ENCODE data around the gene PAXIP1. TPM values are rescaled to one million over a fixed set of nuclear protein-coding genes. Genes with fewer than 3 reads are reported as not detected.

PAXIP1 gene
- total and polyA plus RNA-seq, 7 donors: 4.2 to 13.6 (median 9.2) TPM

DNA sequence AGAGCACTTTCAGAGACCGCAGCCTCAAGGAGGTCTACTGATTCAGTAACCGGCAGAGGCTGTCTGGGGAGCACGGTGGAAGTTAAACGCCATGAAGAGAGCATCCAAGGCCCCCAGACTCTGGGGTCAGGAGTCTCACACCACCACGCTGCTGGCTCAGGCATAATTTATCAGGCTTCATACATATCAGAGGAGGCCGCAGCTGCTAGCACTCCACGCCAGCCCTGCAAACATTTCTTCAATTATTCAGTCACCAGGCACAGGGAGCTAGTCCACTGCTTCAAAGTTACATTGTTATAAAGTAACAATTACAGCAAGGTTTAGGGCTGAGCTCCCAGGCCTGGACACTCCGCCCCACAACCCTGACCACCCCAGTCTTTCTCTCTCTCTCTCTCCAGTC, 97.8 kb downstream of the PAXIP1 start:
- H3K4me3 ChIP-seq: no peak overlapping the region
- H3K36me3 ChIP-seq: no peaks in the 10 kb centered on the region
- DNase-seq: peak; percentile 18
- H3K27me3 ChIP-seq: peaks cover 0 to 23% (median 0%) of the 10 kb centered on the region in 3 donors
- WGBS, 2 donors: 91 to 92% methylated on average over 8 of the region's 8 CpGs
- no peak overlapping the region for H3K27ac ChIP-seq
- H3K9me3 ChIP-seq: no peaks in the 10 kb centered on the region
- H3K4me1 ChIP-seq: no peaks in the 10 kb centered on the region
- TF ChIP-seq POLR2A (IDR thresholded peaks at IDR 0.05): no peak
- TF ChIP-seq POLR2AphosphoS5 (IDR thresholded peaks at IDR 0.05): no peak
- TF ChIP-seq, protein P1, sequence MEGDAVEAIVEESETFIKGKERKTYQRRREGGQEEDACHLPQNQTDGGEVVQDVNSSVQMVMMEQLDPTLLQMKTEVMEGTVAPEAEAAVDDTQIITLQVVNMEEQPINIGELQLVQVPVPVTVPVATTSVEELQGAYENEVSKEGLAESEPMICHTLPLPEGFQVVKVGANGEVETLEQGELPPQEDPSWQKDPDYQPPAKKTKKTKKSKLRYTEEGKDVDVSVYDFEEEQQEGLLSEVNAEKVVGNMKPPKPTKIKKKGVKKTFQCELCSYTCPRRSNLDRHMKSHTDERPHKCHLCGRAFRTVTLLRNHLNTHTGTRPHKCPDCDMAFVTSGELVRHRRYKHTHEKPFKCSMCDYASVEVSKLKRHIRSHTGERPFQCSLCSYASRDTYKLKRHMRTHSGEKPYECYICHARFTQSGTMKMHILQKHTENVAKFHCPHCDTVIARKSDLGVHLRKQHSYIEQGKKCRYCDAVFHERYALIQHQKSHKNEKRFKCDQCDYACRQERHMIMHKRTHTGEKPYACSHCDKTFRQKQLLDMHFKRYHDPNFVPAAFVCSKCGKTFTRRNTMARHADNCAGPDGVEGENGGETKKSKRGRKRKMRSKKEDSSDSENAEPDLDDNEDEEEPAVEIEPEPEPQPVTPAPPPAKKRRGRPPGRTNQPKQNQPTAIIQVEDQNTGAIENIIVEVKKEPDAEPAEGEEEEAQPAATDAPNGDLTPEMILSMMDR (IDR thresholded peaks at IDR 0.05): no peak
- no peak for TF ChIP-seq EP300 (IDR thresholded peaks at IDR 0.05)
- intact Hi-C loops (cut with DNase I): no loop called here

DNA sequence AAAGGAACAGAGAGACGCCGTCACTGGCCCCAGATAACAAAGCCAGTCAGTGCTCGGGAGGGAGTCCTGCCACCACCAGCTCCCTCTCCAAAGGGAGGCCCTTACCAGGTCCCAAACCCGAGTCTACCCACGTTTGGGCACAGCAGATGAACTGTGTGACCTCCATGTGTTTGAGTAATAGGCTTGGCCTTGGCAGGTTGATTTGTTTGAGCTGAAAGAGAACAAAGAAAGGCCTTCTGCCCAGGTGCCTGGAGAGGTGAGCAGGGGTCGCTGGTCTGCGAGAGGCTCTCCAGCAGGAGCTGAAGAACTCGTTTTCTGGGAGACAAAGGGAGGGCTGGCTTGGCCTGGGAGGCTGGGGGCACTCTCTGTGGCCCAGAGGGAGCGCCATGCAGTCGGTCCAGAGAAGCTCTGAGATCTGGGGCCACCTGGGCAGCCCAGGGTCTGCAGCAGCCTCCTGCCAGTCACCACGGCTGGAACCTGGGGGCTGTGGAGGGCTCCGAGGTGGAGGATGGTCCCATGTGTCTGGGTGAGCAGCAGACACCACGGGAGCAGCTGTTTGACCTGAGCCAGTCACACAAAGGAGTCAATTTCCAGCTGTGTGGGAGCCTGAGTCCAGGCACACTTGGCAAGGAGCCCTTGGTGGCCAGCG, 99.7 kb downstream of the PAXIP1 start:
- 54 to 59% methylated on average over 14 of the region's 14 CpGs for WGBS, 2 donors
- intact Hi-C loops (cut with DNase I): no loop called here
- DNase-seq: peak; percentile 52
- Histone ChIP-seq H3K9me3 (no peaks in the 10 kb centered on the region), H3K4me1 (no peaks in the 10 kb centered on the region), H3K4me3 (no peak overlapping the region), H3K36me3 (no peaks in the 10 kb centered on the region), H3K27ac (no peak overlapping the region), H3K27me3 (peaks cover 0 to 18% (median 8%) of the 10 kb centered on the region in 3 donors)
- TF ChIP-seq POLR2A (IDR thresholded peaks at IDR 0.05): no peak
- no peak for TF ChIP-seq EP300 (IDR thresholded peaks at IDR 0.05)
- TF ChIP-seq POLR2AphosphoS5 (IDR thresholded peaks at IDR 0.05): no peak
- TF ChIP-seq, protein P1 (IDR thresholded peaks at IDR 0.05): no peak

DNA sequence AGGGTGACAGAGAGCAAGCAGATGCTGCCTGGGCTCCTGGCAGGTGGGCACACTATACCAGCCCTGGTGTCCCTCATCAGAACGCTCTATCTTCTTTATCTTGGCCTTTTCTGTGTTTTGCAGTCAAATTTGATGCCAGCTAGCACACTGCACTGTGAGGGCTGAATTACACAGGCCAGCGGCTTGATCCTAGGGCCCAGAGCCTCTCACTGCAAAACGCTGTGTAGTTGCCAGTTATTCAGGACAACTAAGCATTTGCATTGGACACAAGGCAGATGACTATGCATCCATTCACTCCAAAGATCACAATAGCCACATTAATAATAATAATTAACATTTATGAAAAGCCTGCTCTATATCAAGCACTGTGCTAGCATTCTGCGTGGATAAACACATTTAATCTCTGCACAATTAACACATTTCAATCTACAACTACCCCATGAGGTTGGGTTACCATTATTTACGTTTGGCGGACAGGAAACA, 100.3 kb downstream of the PAXIP1 start:
- peaks cover 0 to 19% (median 8%) of the 10 kb centered on the region in 3 donors for H3K27me3 ChIP-seq
- 79 to 89% methylated on average over 6 of the region's 6 CpGs for WGBS, 2 donors
- no peak overlapping the region for H3K4me3 ChIP-seq
- H3K36me3 ChIP-seq: no peaks in the 10 kb centered on the region
- no peak for TF ChIP-seq EP300 (IDR thresholded peaks at IDR 0.05)
- TF ChIP-seq, protein P1 (IDR thresholded peaks at IDR 0.05): no peak
- TF ChIP-seq POLR2A (IDR thresholded peaks at IDR 0.05): no peak
- no peak for TF ChIP-seq POLR2AphosphoS5 (IDR thresholded peaks at IDR 0.05)
- no peaks in the 10 kb centered on the region for H3K9me3 ChIP-seq
- DNase-seq: peak; percentile 21
- H3K27ac ChIP-seq: no peak overlapping the region
- H3K4me1 ChIP-seq: no peaks in the 10 kb centered on the region
- intact Hi-C loops (cut with DNase I): no loop called here

DNA sequence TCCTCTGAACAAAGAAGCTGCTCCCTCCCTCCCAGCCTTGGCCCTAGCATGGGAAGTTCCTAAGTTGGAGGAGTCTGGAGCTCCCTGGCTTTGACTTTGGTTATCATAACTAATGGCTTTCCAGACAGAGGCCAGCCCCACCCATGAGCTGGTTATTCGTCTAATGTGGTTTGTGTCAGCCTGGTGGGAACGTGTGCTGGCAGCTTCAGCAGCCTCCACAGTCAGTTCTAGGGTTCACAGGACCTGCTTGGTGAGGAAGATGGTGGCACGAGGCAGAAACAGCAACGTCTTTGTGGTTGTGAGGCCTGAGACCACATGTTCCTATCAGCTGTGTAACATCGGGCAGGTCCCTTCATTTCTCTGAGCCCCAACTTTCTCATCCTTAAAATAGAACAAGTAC, 103.1 kb downstream of the PAXIP1 start:
- H3K9me3 ChIP-seq: no peaks in the 10 kb centered on the region
- H3K4me1 ChIP-seq: no peaks in the 10 kb centered on the region
- 67 to 73% methylated on average over 5 of the region's 5 CpGs for WGBS, 2 donors
- intact Hi-C loops (cut with DNase I): no loop called here
- H3K27me3 ChIP-seq: peaks cover 0 to 17% (median 8%) of the 10 kb centered on the region in 3 donors
- H3K27ac ChIP-seq: no peak overlapping the region
- no peak for TF ChIP-seq POLR2A (IDR thresholded peaks at IDR 0.05)
- TF ChIP-seq, protein P1 (IDR thresholded peaks at IDR 0.05): no peak
- no peak for TF ChIP-seq EP300 (IDR thresholded peaks at IDR 0.05)
- TF ChIP-seq POLR2AphosphoS5 (IDR thresholded peaks at IDR 0.05): no peak
- no peak overlapping the region for H3K4me3 ChIP-seq
- DNase-seq: no peak
- H3K36me3 ChIP-seq: no peaks in the 10 kb centered on the region

Measured in sigmoid colon (tissue), 7 donors.